Neural cell (in vitro differentiated cells): ENCODE data around the gene TRAPPC1. TPM values are rescaled to one million over a fixed set of nuclear protein-coding genes. Genes with fewer than 3 reads are reported as not detected.
"Not testable (repeated sequence)": the region's sequence is repeated elsewhere in the genome, so short reads cannot be mapped to it uniquely, and the experiment has no call there.

Source experiments
- H2AFZ ChIP-seq: fragments of 200-600, 300-800 bp; sonication (generic), shearing (Covaris generic); 2 replicates; pipeline ENCODE4 v1.6.0; 2014; ENCODE audit warnings: low read depth, mild to moderate bottlenecking, antibody characterized with exemption, low read length, moderate library complexity
- H3F3A ChIP-seq: fragments of 200-600 bp; shearing (Covaris generic); 2 replicates; pipeline ENCODE4 v1.6.1; 2016; ENCODE audit warnings: mild to moderate bottlenecking, moderate library complexity, mixed read lengths, antibody characterized with exemption, low read length; ENCODE audit not compliant: insufficient read depth, poor library complexity, severe bottlenecking
- H3K27ac ChIP-seq: fragments of 200-600, 300-800 bp; sonication (generic), shearing (Covaris generic); 2 replicates; pipeline ENCODE4 v1.5.1; 2014; ENCODE audit warnings: mild to moderate bottlenecking, low read length, moderate library complexity
- H3K27me3 ChIP-seq: fragments of 300-800, 200-600 bp; sonication (generic), shearing (Covaris generic); 2 replicates; pipeline ENCODE4 v1.6.0; 2014; ENCODE audit warnings: mild to moderate bottlenecking, low read depth, low read length, moderate library complexity; ENCODE audit not compliant: insufficient read depth
- H3K36me3 ChIP-seq: fragments of 300-800, 200-600 bp; sonication (generic), shearing (Covaris generic); 2 replicates; pipeline ENCODE4 v1.5.1; 2014; ENCODE audit warnings: mild to moderate bottlenecking, antibody characterized with exemption, low read length, moderate library complexity; ENCODE audit not compliant: insufficient read depth
- H3K4me2 ChIP-seq: fragments of 300-800, 200-600 bp; sonication (generic), shearing (Covaris generic); 2 replicates; pipeline ENCODE4 v1.6.0; 2014; ENCODE audit warnings: mild to moderate bottlenecking, low read length
- H3K4me3 ChIP-seq: fragments of 300-800, 200-600 bp; sonication (generic), shearing (Covaris generic); 2 replicates; pipeline ENCODE4 v1.5.1; 2014; ENCODE audit warnings: mild to moderate bottlenecking, low read length, moderate library complexity
- H3K79me2 ChIP-seq: fragments of 200-600 bp; shearing (Covaris generic); replicated peaks from 2 replicates; pipeline ENCODE4 v1.6.0; 2014; ENCODE audit warnings: mild to moderate bottlenecking, low read length, moderate library complexity; ENCODE audit not compliant: insufficient read depth
- H3K9ac ChIP-seq: fragments of 300-800, 200-600 bp; sonication (generic), shearing (Covaris generic); 2 replicates; pipeline ENCODE4 v1.6.1; 2016; ENCODE audit warnings: mild to moderate bottlenecking, low read length, mixed read lengths
- H3K9me2 ChIP-seq: fragments of 200-600 bp; shearing (Covaris generic); 2 replicates; pipeline ENCODE4 v1.6.1; 2016; ENCODE audit warnings: mild to moderate bottlenecking, low read length, mixed read lengths; ENCODE audit not compliant: insufficient read depth
- H3K9me3 ChIP-seq: fragments of 200-600, 300-800 bp; sonication (generic), shearing (Covaris generic); 2 replicates; pipeline ENCODE4 v1.6.1; 2016; ENCODE audit warnings: mild to moderate bottlenecking, mixed run types, low read length, moderate library complexity, mixed read lengths
- H4K20me1 ChIP-seq: fragments of 200-600 bp; shearing (Covaris generic); 2 replicates; pipeline ENCODE4 v1.6.1; 2016; ENCODE audit warnings: mild to moderate bottlenecking, mixed run types; ENCODE audit not compliant: insufficient read depth
- CTCF ChIP-seq: fragments of 450-650 bp; IDR thresholded peaks from 2 replicates; pipeline ENCODE4 v1.5.1; 2014; ENCODE audit warnings: antibody characterized with exemption, mild to moderate bottlenecking, moderate library complexity; ENCODE audit not compliant: poor library complexity, severe bottlenecking
- EP300 ChIP-seq: fragments of 450-650 bp; conservative IDR thresholded peaks from 2 replicates; pipeline ENCODE4 v1.6.1; 2014; ENCODE audit warnings: antibody characterized with exemption, mild to moderate bottlenecking, moderate library complexity; ENCODE audit not compliant: poor library complexity, severe bottlenecking
- EZH2 ChIP-seq: fragments of 200-600, 300-800 bp; shearing (Covaris generic), sonication (generic); IDR thresholded peaks from 2 replicates; pipeline ENCODE4 v1.6.1; 2014; ENCODE audit warnings: antibody characterized with exemption, low read length, borderline replicate concordance, mild to moderate bottlenecking; ENCODE audit not compliant: insufficient read depth, poor library complexity, severe bottlenecking
- MXI1 ChIP-seq: fragments of 450-650 bp; conservative IDR thresholded peaks from 2 replicates; pipeline ENCODE4 v1.6.1; 2014; ENCODE audit warnings: antibody characterized with exemption, mild to moderate bottlenecking; ENCODE audit not compliant: poor library complexity, severe bottlenecking
- POLR2AphosphoS5 ChIP-seq: IDR thresholded peaks from 2 replicates; pipeline ENCODE4 v1.6.1; 2012
- RAD21 ChIP-seq: fragments of 450-650 bp; conservative IDR thresholded peaks from 2 replicates; pipeline ENCODE4 v1.6.1; 2014; ENCODE audit warnings: antibody characterized with exemption, mild to moderate bottlenecking, moderate library complexity
- REST ChIP-seq: IDR thresholded peaks from 2 replicates; pipeline ENCODE4 v1.6.1; 2012; ENCODE audit warnings: borderline replicate concordance
- SMC3 ChIP-seq: fragments of 450-650 bp; conservative IDR thresholded peaks from 2 replicates; pipeline ENCODE4 v1.6.1; 2014; ENCODE audit warnings: antibody characterized with exemption, mild to moderate bottlenecking, moderate library complexity; ENCODE audit not compliant: poor library complexity
- TAF1 ChIP-seq: IDR thresholded peaks from 2 replicates; pipeline ENCODE4 v1.6.1; 2012; ENCODE audit warnings: low read depth
- polyA plus RNA-seq: library from polyadenylated mRNA; depleted of rRNA; stranded (reverse); fragments of >200 nt; gene quantifications from 2 replicates; pipeline ENCODE4 v1.2.3, GENCODE V29; 2014

TRAPPC1 gene
- polyA plus RNA-seq, 1 donor from 2014 or later: 34.0 TPM

DNA sequence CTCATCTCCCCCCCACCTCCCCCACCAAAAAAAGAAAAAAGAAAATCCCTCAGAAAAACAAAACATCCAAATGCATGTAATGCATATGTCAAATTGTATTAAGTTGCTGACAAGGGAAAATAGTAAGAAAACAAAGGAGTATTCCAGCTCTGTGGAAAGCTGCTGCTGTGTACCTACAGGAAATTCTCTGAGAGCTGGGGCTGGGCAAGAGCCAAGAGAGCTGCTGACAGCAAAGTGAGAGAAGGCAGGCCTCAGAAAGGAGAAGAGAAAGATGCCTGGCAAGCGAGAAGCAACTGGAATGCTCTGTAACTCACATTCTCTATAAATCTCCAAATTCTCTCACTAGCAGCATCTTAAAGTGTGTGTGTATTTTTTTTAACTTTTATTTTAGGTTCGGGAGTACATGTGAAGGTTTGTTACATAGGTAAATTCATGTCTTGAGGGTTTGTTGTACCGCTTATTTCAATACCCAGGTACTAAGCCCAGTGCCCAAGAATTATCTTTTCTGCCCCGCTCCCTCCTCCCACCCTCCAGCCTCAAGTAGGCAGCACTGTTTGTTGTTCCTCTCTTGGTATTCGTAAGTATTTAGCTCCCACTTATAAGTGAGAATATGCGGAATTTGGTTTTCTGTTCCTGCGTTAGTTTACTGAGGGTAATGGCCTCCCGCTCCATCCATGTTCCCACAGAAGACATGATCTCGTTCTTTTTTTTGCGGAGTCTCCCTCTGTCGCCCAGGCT lies 24.7 kb upstream of the TRAPPC1 start:
- no peaks in the 10 kb centered on the region for H3K9me2 ChIP-seq
- no peak overlapping the region for H3K4me3 ChIP-seq
- no peaks in the 10 kb centered on the region for H4K20me1 ChIP-seq
- no peaks in the 10 kb centered on the region for H3K36me3 ChIP-seq
- no peaks in the 10 kb centered on the region for H3K9me3 ChIP-seq
- no peak overlapping the region for H3K27ac ChIP-seq
- no peak overlapping the region for H2AFZ ChIP-seq
- TF ChIP-seq TAF1 (no peak), REST (no peak), SMC3 (no peak), EZH2 (no peak), EP300 (no peak), CTCF (no peak), RAD21 (no peak)
- H3K9ac ChIP-seq: no peak overlapping the region
- no peaks in the 10 kb centered on the region for H3K27me3 ChIP-seq
- no peak overlapping the region for H3K4me2 ChIP-seq
- H3F3A ChIP-seq: no peaks in the 10 kb centered on the region
- H3K79me2 ChIP-seq: no peaks in the 10 kb centered on the region

DNA sequence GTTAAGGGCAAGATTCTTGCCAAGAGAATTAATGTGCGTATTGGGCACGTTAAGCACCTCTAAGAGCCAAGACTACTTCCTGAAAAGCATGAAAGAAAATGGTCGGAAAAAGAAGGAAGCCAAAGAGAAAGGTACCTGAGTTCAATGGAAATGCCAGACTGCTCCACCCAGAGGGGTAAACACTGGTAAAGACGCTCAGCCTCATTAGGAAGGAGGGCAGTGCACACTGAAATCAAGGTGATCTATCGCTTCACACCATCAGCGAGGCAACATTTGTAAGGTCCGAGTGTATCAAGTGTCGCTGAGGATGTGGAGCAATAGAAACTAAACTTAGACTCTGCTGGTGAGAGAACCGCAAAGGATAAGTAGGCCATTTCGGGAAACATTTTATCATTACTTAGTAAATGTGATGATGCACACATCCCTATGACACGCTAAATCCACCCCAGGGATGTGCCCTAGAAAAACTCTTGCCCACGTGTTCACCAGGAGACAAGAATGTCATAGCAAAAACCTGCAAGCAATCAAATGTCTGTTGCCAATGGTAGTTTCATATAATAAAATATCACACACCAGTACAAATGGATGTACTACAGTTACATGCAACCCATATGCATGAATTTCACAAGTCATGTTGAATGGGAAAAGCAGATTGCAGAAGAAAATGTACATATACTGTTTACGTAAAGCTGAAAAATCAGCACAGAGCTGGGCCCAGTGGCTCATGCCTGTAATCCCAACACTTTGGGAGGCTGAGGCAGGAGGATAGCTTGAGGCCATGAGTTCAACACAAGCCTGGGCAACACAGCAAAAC lies 23.9 kb upstream of the TRAPPC1 start:
- Histone ChIP-seq H3F3A (no peaks in the 10 kb centered on the region), H3K27ac (no peak overlapping the region), H3K36me3 (no peaks in the 10 kb centered on the region), H2AFZ (no peak overlapping the region), H3K79me2 (no peaks in the 10 kb centered on the region), H3K9ac (no peak overlapping the region), H3K9me3 (no peaks in the 10 kb centered on the region), H3K4me3 (no peak overlapping the region), H3K4me2 (no peak overlapping the region), H3K27me3 (no peaks in the 10 kb centered on the region), H4K20me1 (no peaks in the 10 kb centered on the region), H3K9me2 (no peaks in the 10 kb centered on the region)
- TF ChIP-seq REST (no peak), CTCF (no peak), EP300 (no peak), TAF1 (no peak), SMC3 (no peak), EZH2 (no peak), MXI1 (no peak), RAD21 (no peak), POLR2AphosphoS5 (no peak)

- H3F3A ChIP-seq, H4K20me1 ChIP-seq, H3K9me2 ChIP-seq, H3K9me3 ChIP-seq, H3K27ac ChIP-seq, H3K79me2 ChIP-seq, H3K27me3 ChIP-seq, H3K4me2 ChIP-seq, H2AFZ ChIP-seq, H3K36me3 ChIP-seq, H3K9ac ChIP-seq, H3K4me3 ChIP-seq: not testable (repeated sequence)
These were observed 21.5 kb upstream of the TRAPPC1 start for GRCh38 chr17:7953266-7953665.
